HCT116 (cell line): ENCODE results near the gene STBD1. TPM values are rescaled to one million over a fixed set of nuclear protein-coding genes. Genes with fewer than 3 reads are reported as not detected.

Experiments
- ATAC-seq: fragments of 200-7000 bp; cut with Tn5 transposase; 2 replicates; pipeline ENCODE4 v1.9.1; 2020; ENCODE audit warnings: mild to moderate bottlenecking, moderate library complexity
- BruUV-seq: library from RNA; stranded (reverse); fragments of 400-500 nt; replicated peaks from 2 replicates; lab custom pipeline; 2021; lab: Mats Ljungman, UMichigan
- CTCF ChIA-PET: fragments of 300-600 bp; sonication (Branson Sonifier 250); formaldehyde crosslinking; loops from one replicate; lab custom pipeline; 2021; ENCODE audit warnings: antibody characterized with exemption; lab: Charles Lee
- POLR2A ChIA-PET: fragments of 300-600, 350-600 bp; sonication (Branson Sonifier 250); formaldehyde crosslinking; loops from one replicate; lab custom pipeline; 2021; ENCODE audit warnings: antibody characterized with exemption; lab: Charles Lee
- RAD21 ChIA-PET, 2 experiments: fragments of 300-600 bp; sonication (Branson Sonifier 250); formaldehyde crosslinking; loops; one replicate each; lab custom pipeline; 2023; ENCODE audit warnings: low total read pairs in 2 of 2; ENCODE audit not compliant: uncharacterized antibody in 2 of 2, unreplicated experiment in 2 of 2, low non-redundant PET in 1 of 2; lab: Charles Lee
- DNase-seq: peaks from one replicate; pipeline ENCODE4 v3.0.0-alpha.2; 2010; ENCODE audit warnings: low read depth, low spot score
- H2AFZ ChIP-seq: fragments of 200-600 bp; shearing (Covaris generic), sonication (generic); 2 replicates; pipeline ENCODE4 v1.6.1; 2017; ENCODE audit warnings: low read depth, mixed run types, mixed read lengths, antibody characterized with exemption, low read length; ENCODE audit not compliant: poor library complexity, severe bottlenecking
- H3K27ac ChIP-seq: 2 replicates; pipeline ENCODE4 v1.5.1; 2012; ENCODE audit warnings: low read depth, low read length
- H3K27me3 ChIP-seq: fragments of 200-600 bp; sonication (generic); 2 replicates; pipeline ENCODE4 v1.6.1; 2016; ENCODE audit warnings: mixed run types, low read length, mixed read lengths; ENCODE audit not compliant: insufficient read depth
- H3K36me3 ChIP-seq, 2 experiments: fragments of 200-500 bp in 1 of 2; fragments of 200-600 bp in 1 of 2; sonication (Bioruptor generic) in 1 of 2; sonication (generic) in 1 of 2; 2 replicates each; pipeline versions ENCODE4 v1.5.1 to v1.6.1; 2014 to 2016; ENCODE audit warnings: low read length in 2 of 2, inconsistent platforms in 1 of 2, mixed read lengths in 1 of 2, mixed run types in 1 of 2; ENCODE audit not compliant: insufficient read depth in 2 of 2, control insufficient read depth in 1 of 2
- H3K4me1 ChIP-seq, 2 experiments: fragments of 200-600 bp in 1 of 2; sonication (generic) in 1 of 2; 2 replicates each; pipeline versions ENCODE4 v1.5.1 to v1.6.1; 2012 to 2017; ENCODE audit warnings: low read length in 2 of 2, inconsistent platforms in 1 of 2, mild to moderate bottlenecking in 1 of 2, mixed read lengths in 1 of 2, mixed run types in 1 of 2, moderate library complexity in 1 of 2; ENCODE audit not compliant: insufficient read depth in 2 of 2, control insufficient read depth in 1 of 2
- H3K4me2 ChIP-seq: fragments of 200-600 bp; sonication (generic); 2 replicates; pipeline ENCODE4 v1.6.1; 2017; ENCODE audit warnings: mixed run types, low read length, mixed read lengths
- H3K4me3 ChIP-seq, 2 experiments: fragments of 200-600 bp in 1 of 2; sonication (generic) in 1 of 2; replicated peaks in 1 of 2; 2 replicates each; pipeline ENCODE4 v1.5.1; 2011 to 2016; ENCODE audit warnings: low read length in 2 of 2, control low read depth in 1 of 2, low read depth in 1 of 2, mild to moderate bottlenecking in 1 of 2, mixed read lengths in 1 of 2, mixed run types in 1 of 2
- H3K79me2 ChIP-seq: fragments of 200-600 bp; sonication (generic); 2 replicates; pipeline ENCODE4 v1.6.1; 2017; ENCODE audit warnings: mild to moderate bottlenecking, mixed run types, low read length, moderate library complexity, mixed read lengths; ENCODE audit not compliant: insufficient read depth
- H3K9ac ChIP-seq: fragments of 200-600 bp; sonication (generic); 2 replicates; pipeline ENCODE4 v1.6.1; 2016; ENCODE audit warnings: low read length, mixed read lengths
- H3K9me2 ChIP-seq: fragments of 200-600 bp; sonication (generic), shearing (Covaris generic); 2 replicates; pipeline ENCODE4 v1.6.1; 2017; ENCODE audit warnings: mixed run types, mild to moderate bottlenecking, moderate library complexity; ENCODE audit not compliant: insufficient read depth
- H3K9me3 ChIP-seq, 2 experiments: fragments of 200-500 bp in 1 of 2; fragments of 200-600 bp in 1 of 2; sonication (Bioruptor generic) in 1 of 2; sonication (generic) in 1 of 2; 2 replicates each; pipeline ENCODE4 v1.6.1; 2014 to 2017; ENCODE audit warnings: low read length in 2 of 2, mixed read lengths in 2 of 2, inconsistent platforms in 1 of 2, low read depth in 1 of 2, mild to moderate bottlenecking in 1 of 2, mixed run types in 1 of 2, moderate library complexity in 1 of 2; ENCODE audit not compliant: control insufficient read depth in 1 of 2, insufficient read depth in 1 of 2
- H4K20me1 ChIP-seq: fragments of 200-600 bp; sonication (generic), shearing (Covaris generic); 2 replicates; pipeline ENCODE4 v1.6.1; 2017; ENCODE audit warnings: mixed run types, mild to moderate bottlenecking, moderate library complexity; ENCODE audit not compliant: insufficient read depth
- ELF1 ChIP-seq: IDR thresholded peaks from 2 replicates; pipeline ENCODE4 v1.6.1; 2012; ENCODE audit warnings: low read depth, borderline replicate concordance
- JUND ChIP-seq: IDR thresholded peaks from 2 replicates; pipeline ENCODE4 v1.6.1; 2012
- POLR2AphosphoS5 ChIP-seq: IDR thresholded peaks from 2 replicates; pipeline ENCODE4 v1.6.1; 2011; ENCODE audit warnings: mild to moderate bottlenecking, low read depth, low read length, moderate library complexity
- intact Hi-C: fragments of 100-400 bp; cut with micrococcal nuclease; formaldehyde crosslinking; loops from 2 replicates; pipeline ENCODE4 v1.10.0; 2022
- total RNA-seq: library from RNA; stranded (reverse); gene quantifications from one replicate; pipeline ENCODE4 v1.2.1, GENCODE V29; 2021; ENCODE audit not compliant: unreplicated experiment
- TF ChIP-seq, protein P1 (sequence below), 3 experiments: fragments of 200-600 bp in 1 of 3; sonication (generic) in 1 of 3; IDR thresholded peaks in 2 of 3; conservative IDR thresholded peaks in 1 of 3; 2 replicates each; pipeline ENCODE4 v1.5.1; 2012 to 2017; ENCODE audit warnings: low read depth in 2 of 3, low read length in 2 of 3, antibody characterized with exemption in 1 of 3, borderline replicate concordance in 1 of 3, control low read depth in 1 of 3, mild to moderate bottlenecking in 1 of 3, mixed read lengths in 1 of 3, mixed run types in 1 of 3, moderate library complexity in 1 of 3; ENCODE audit not compliant: insufficient read depth in 1 of 3

The STBD1 gene
- total RNA-seq, 1 experiment from 2014 or later, result 5.6 TPM

DNA sequence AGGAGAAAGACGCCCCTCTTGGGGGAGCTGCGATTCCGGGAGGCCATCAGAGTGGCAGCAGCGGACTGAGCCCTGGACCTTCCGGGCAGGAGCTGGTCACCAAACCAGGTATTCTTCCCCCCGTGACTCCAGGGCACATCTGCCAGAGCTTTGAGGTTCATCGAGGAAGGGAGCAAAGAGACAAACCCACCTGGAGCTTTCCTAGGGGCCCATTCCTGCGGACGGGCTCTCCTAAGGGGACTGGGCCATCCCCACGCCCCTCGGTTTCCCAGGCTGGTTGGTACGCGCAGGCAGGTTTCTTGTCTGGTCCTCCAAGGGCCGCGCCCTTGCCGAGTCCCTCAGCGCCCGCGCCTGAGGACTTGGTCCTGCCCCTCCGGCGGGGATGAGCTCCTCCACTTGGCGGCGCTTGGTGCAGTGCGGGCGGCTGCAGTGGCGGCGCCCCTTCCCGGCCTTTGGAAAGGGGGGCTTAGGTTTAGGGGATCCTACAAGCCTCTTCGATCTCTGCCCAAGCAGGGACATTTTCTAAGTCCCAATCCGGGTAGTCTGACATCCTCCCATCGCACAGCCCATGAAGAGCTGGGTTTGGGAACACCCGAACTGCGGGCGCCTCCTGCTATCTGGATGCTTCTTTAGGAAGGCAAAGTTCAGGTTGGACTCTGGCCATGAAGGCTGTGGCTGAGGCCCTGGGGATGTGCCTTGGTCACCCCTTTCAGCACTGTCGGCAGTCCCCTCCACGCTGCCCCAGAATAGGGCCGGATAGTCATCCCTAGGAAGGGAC, 538 bp downstream of the STBD1 start:
- 0 out of 4 replicates have a peak, but pooled peaks cover 0 to 2% of the 10 kb centered on the region in 2 experiments for H3K36me3 ChIP-seq
- peak overlapping the region; percentile 12 for H2AFZ ChIP-seq
- POLR2A ChIA-PET, result interaction anchor here (2.3 kb wide), 1 partner anchor 71 kb away, joined by 12 read pairs; no protein-coding TSS in a partner anchor
- no peak for DNase-seq
- peak overlapping the region; percentile 89 for H3K27ac ChIP-seq
- RAD21 ChIA-PET, result interaction anchor here (0.7 to 2.1 kb wide), 3 partner anchors 71 to 182 kb away, joined by 3 to 10 read pairs (median 5); no protein-coding TSS in a partner anchor
- H4K20me1 ChIP-seq, result no peaks in the 10 kb centered on the region
- BruUV-seq, result TSS peak; percentile 42
- H3K9me3 ChIP-seq, result no peaks in the 10 kb centered on the region
- peaks cover 15 to 32% of the 10 kb centered on the region in 2 experiments for H3K4me1 ChIP-seq
- intact Hi-C loops, result loop anchor here (2.0 kb wide), 1 partner anchor 72 kb away; no protein-coding TSS in a partner anchor
- H3K27me3 ChIP-seq, result no peaks in the 10 kb centered on the region
- peak overlapping the region; percentile 73 for H3K9ac ChIP-seq
- peak; percentile 67 for ATAC-seq
- peak overlapping the region; percentile 82 for H3K4me2 ChIP-seq
- no peaks in the 10 kb centered on the region for H3K9me2 ChIP-seq
- H3K79me2 ChIP-seq, result peaks cover 27% of the 10 kb centered on the region
- CTCF ChIA-PET, result interaction anchor here (0.8 to 3.3 kb wide), 5 partner anchors 11 to 197 kb away, joined by 3 to 24 read pairs (median 4); partner anchors contain the start of gene SCARB2
- H3K4me3 ChIP-seq, result peak overlapping the region; percentile 72 to 91
- TF ChIP-seq JUND, result no peak
- TF ChIP-seq POLR2AphosphoS5, result peak; percentile 3
- TF ChIP-seq ELF1, result no peak
- TF ChIP-seq, protein P1, sequence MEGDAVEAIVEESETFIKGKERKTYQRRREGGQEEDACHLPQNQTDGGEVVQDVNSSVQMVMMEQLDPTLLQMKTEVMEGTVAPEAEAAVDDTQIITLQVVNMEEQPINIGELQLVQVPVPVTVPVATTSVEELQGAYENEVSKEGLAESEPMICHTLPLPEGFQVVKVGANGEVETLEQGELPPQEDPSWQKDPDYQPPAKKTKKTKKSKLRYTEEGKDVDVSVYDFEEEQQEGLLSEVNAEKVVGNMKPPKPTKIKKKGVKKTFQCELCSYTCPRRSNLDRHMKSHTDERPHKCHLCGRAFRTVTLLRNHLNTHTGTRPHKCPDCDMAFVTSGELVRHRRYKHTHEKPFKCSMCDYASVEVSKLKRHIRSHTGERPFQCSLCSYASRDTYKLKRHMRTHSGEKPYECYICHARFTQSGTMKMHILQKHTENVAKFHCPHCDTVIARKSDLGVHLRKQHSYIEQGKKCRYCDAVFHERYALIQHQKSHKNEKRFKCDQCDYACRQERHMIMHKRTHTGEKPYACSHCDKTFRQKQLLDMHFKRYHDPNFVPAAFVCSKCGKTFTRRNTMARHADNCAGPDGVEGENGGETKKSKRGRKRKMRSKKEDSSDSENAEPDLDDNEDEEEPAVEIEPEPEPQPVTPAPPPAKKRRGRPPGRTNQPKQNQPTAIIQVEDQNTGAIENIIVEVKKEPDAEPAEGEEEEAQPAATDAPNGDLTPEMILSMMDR (IDR thresholded peaks at IDR 0.05 in 2 of 3, conservative IDR thresholded peaks at IDR 0.05 in 1 of 3; ENCODE audit: borderline replicate concordance in 1 of 3, insufficient read depth in 1 of 3, low read depth in 2 of 3, low read length in 2 of 3), result peak in 2 of 3 experiments; percentile 46 to 47; a peak in 4 of 6 replicates
